GM23338 (cell line): ENCODE measurements around the gene ABCA4. TPM values are rescaled to one million over a fixed set of nuclear protein-coding genes. Genes with fewer than 3 reads are reported as not detected.

ENCODE experiments used
- ATAC-seq: fragments of 200-7000 bp; cut with Tn5 transposase; 3 replicates; pipeline ENCODE4 v1.9.1; 2020
- DNase-seq: peaks from one replicate; pipeline ENCODE4 v3.0.0-alpha.2; 2015; ENCODE audit warnings: low spot score
- H2AFZ ChIP-seq: fragments of 200-600 bp; sonication (generic); 2 replicates; pipeline ENCODE4 v1.8.0; 2016; ENCODE audit warnings: antibody characterized with exemption, mild to moderate bottlenecking, moderate library complexity
- H3F3A ChIP-seq: fragments of 200-600 bp; sonication (generic); replicated peaks from 2 replicates; pipeline ENCODE4 v1.8.0; 2017; ENCODE audit warnings: antibody characterized with exemption, mixed run types, low read depth
- H3K27ac ChIP-seq: fragments of 200-600 bp; sonication (generic); 2 replicates; pipeline ENCODE4 v1.6.1; 2016; ENCODE audit warnings: low read depth
- H3K27me3 ChIP-seq: fragments of 200-600 bp; sonication (generic); 2 replicates; pipeline ENCODE4 v1.8.0; 2016; ENCODE audit warnings: mild to moderate bottlenecking, mixed run types, moderate library complexity; ENCODE audit not compliant: insufficient read depth
- H3K36me3 ChIP-seq: fragments of 200-600 bp; sonication (generic); 2 replicates; pipeline ENCODE4 v1.8.0; 2016; ENCODE audit warnings: mild to moderate bottlenecking; ENCODE audit not compliant: insufficient read depth
- H3K4me1 ChIP-seq: fragments of 200-600 bp; sonication (generic); 2 replicates; pipeline ENCODE4 v1.8.0; 2016; ENCODE audit warnings: mild to moderate bottlenecking, moderate library complexity; ENCODE audit not compliant: insufficient read depth
- H3K4me2 ChIP-seq: fragments of 200-600 bp; sonication (generic); 2 replicates; pipeline ENCODE4 v1.7.1; 2017; ENCODE audit warnings: mixed run types
- H3K4me3 ChIP-seq: fragments of 200-600 bp; sonication (generic); 2 replicates; pipeline ENCODE4 v1.6.1; 2016; ENCODE audit warnings: mixed run types
- H3K79me2 ChIP-seq: fragments of 200-600 bp; sonication (generic); replicated peaks from 2 replicates; pipeline ENCODE4 v1.8.0; 2017; ENCODE audit warnings: mild to moderate bottlenecking; ENCODE audit not compliant: insufficient read depth
- H3K9me2 ChIP-seq: fragments of 200-600 bp; sonication (generic); 2 replicates; pipeline ENCODE4 v1.8.0; 2017; ENCODE audit not compliant: insufficient read depth
- H4K20me1 ChIP-seq: fragments of 200-600 bp; sonication (generic); replicated peaks from 2 replicates; pipeline ENCODE4 v1.8.0; 2017; ENCODE audit warnings: mild to moderate bottlenecking; ENCODE audit not compliant: insufficient read depth
- H3K27ac Mint-ChIP-seq: 2 replicates; pipeline ENCODE4 v1.8.0; 2020; ENCODE audit warnings: inconsistent platforms, mild to moderate bottlenecking, moderate library complexity, mixed read lengths
- H3K27me3 Mint-ChIP-seq: 3 replicates; pipeline ENCODE4 v1.8.0; 2022; ENCODE audit warnings: low read depth, mild to moderate bottlenecking, moderate library complexity, mixed read lengths, inconsistent platforms; ENCODE audit not compliant: insufficient read depth, poor library complexity
- H3K36me3 Mint-ChIP-seq: 3 replicates; pipeline ENCODE4 v1.8.0; 2021; ENCODE audit warnings: low read depth, mild to moderate bottlenecking, inconsistent platforms, moderate library complexity, mixed read lengths
- H3K4me1 Mint-ChIP-seq: 3 replicates; pipeline ENCODE4 v1.8.0; 2020; ENCODE audit warnings: mild to moderate bottlenecking, inconsistent platforms, mixed read lengths
- H3K4me3 Mint-ChIP-seq: 3 replicates; pipeline ENCODE4 v1.8.0; 2021; ENCODE audit warnings: moderate library complexity, mild to moderate bottlenecking, inconsistent platforms, mixed read lengths
- H3K9me3 Mint-ChIP-seq: 3 replicates; pipeline ENCODE4 v1.8.0; 2020; ENCODE audit warnings: moderate library complexity, mild to moderate bottlenecking, inconsistent platforms, mixed read lengths
- CREB1 ChIP-seq: fragments of 250-450 bp; sonication (Bioruptor Pico); IDR thresholded peaks from 2 replicates; pipeline ENCODE4 v1.5.0; 2020; ENCODE audit warnings: low read depth, mild to moderate bottlenecking, moderate library complexity
- CTCF ChIP-seq, 2 experiments: fragments of 200-600 bp in 1 of 2; sonication (generic) in 1 of 2; conservative IDR thresholded peaks; 2 replicates each; pipeline versions ENCODE4 v1.5.1 to v1.6.1; 2016 to 2017; ENCODE audit warnings: antibody characterized with exemption in 2 of 2, low read depth in 2 of 2, mild to moderate bottlenecking in 2 of 2, moderate library complexity in 1 of 2
- ETS1 ChIP-seq: IDR thresholded peaks from 2 replicates; pipeline ENCODE4 v1.6.1; 2016; ENCODE audit warnings: antibody characterized with exemption
- EZH2 ChIP-seq: fragments of 200-600 bp; sonication (generic); IDR thresholded peaks from one replicate; pipeline ENCODE4 v1.8.0; 2017; ENCODE audit warnings: antibody characterized with exemption, mild to moderate bottlenecking, low read depth; ENCODE audit not compliant: unreplicated experiment
- EZH2phosphoT487 ChIP-seq: fragments of 200-600 bp; sonication (generic); IDR thresholded peaks from one replicate; pipeline ENCODE4 v1.8.1; 2018; ENCODE audit warnings: antibody characterized with exemption; ENCODE audit not compliant: unreplicated experiment
- JUNB ChIP-seq: IDR thresholded peaks from one replicate; pipeline ENCODE4 v1.6.1; 2016; ENCODE audit warnings: antibody characterized with exemption; ENCODE audit not compliant: unreplicated experiment
- NANOG ChIP-seq: IDR thresholded peaks from 2 replicates; pipeline ENCODE4 v1.6.1; 2016; ENCODE audit warnings: antibody characterized with exemption, borderline replicate concordance
- POLR2AphosphoS5 ChIP-seq: IDR thresholded peaks from 2 replicates; pipeline ENCODE4 v1.6.1; 2016; ENCODE audit warnings: antibody characterized with exemption, low read depth
- REST ChIP-seq: IDR thresholded peaks from one replicate; pipeline ENCODE4 v1.6.1; 2018; ENCODE audit warnings: antibody characterized with exemption; ENCODE audit not compliant: unreplicated experiment
- STAT1 ChIP-seq: IDR thresholded peaks from one replicate; pipeline ENCODE4 v1.6.1; 2016; ENCODE audit warnings: antibody characterized with exemption; ENCODE audit not compliant: unreplicated experiment
- ZNF114 ChIP-seq: fragments of 250-450 bp; sonication (Bioruptor Pico); IDR thresholded peaks from 2 replicates; pipeline ENCODE4 v1.5.0; 2020; ENCODE audit warnings: mild to moderate bottlenecking, moderate library complexity
- ZNF331 ChIP-seq: fragments of 250-450 bp; sonication (Bioruptor Pico); IDR thresholded peaks from 2 replicates; pipeline ENCODE4 v1.5.0; 2020; ENCODE audit warnings: low read depth, mild to moderate bottlenecking, moderate library complexity
- ZNF462 ChIP-seq: fragments of 250-450 bp; sonication (Bioruptor Pico); IDR thresholded peaks from 2 replicates; pipeline ENCODE4 v1.5.0; 2020; ENCODE audit warnings: mild to moderate bottlenecking, moderate library complexity
- polyA plus RNA-seq: library from polyadenylated mRNA; unstranded; fragments of >200 nt; fragmentation: Nextera tagmentation; extraction: Ambion mirVana; gene quantifications from 2 replicates; pipeline ENCODE4 v1.2.1, GENCODE V29; 2016
- total RNA-seq: library from RNA; depleted of rRNA; stranded (reverse); fragments of >200 nt; shearing (Covaris generic); gene quantifications from 2 replicates; pipeline ENCODE4 v1.2.3, GENCODE V29; 2014

Gene ABCA4
- total and polyA plus RNA-seq, 2 experiments from 2014 or later, result not detected

- DNase-seq (no peak), ATAC-seq (no peak)
- Mint-ChIP-seq H3K4me1 (peaks cover 69% of the 10 kb centered on the region), H3K9me3 (no peaks in the 10 kb centered on the region; the same call in 1 of the 3 replicates), H3K36me3 (no peaks in the 10 kb centered on the region), H3K4me3 (no peak overlapping the region), H3K27ac (no peak overlapping the region), H3K27me3 (peaks cover 28% of the 10 kb centered on the region)
- Histone ChIP-seq H3K4me1 (peaks cover 33% of the 10 kb centered on the region), H4K20me1 (no peaks in the 10 kb centered on the region), H3K27ac (no peak overlapping the region), H3K27me3 (peaks cover 18% of the 10 kb centered on the region; the same call in 1 of the 2 replicates), H3K9me2 (no peaks in the 10 kb centered on the region), H3K4me2 (no peak overlapping the region), H3K36me3 (no peaks in the 10 kb centered on the region), H3K79me2 (no peaks in the 10 kb centered on the region), H3F3A (no peaks in the 10 kb centered on the region), H3K4me3 (no peak overlapping the region), H2AFZ (no peak overlapping the region)
- no peak for TF ChIP-seq POLR2AphosphoS5
- TF ChIP-seq ETS1, result no peak
- TF ChIP-seq CTCF (conservative IDR thresholded peaks at IDR 0.05; ENCODE audit: low read depth in 2 of 2), result no peak
- no peak for TF ChIP-seq ZNF331
- TF ChIP-seq EZH2phosphoT487, result no peak
- TF ChIP-seq STAT1, result no peak
- TF ChIP-seq CREB1 (CRISPR knock-in tag), result no peak
- no peak for TF ChIP-seq REST
- TF ChIP-seq JUNB, result no peak
- TF ChIP-seq ZNF462 (CRISPR knock-in tag), result no peak
- no peak for TF ChIP-seq NANOG
- no peak for TF ChIP-seq EZH2
- TF ChIP-seq ZNF114 (CRISPR knock-in tag), result no peak
Measured at GRCh38 chr1:94115254-94115899, 5.6 kb downstream of the ABCA4 start.
